T-helper 1 cell treated with Interleukin-12 subunit alpha and Interleukin-12 subunit beta and Interleukin-4 antibody, amounts not matched to agents 30 ng/mL and 1 ng/mL, for 36 hours (primary cell): ENCODE data around the gene FARP1. TPM values are rescaled to one million over a fixed set of nuclear protein-coding genes. Genes with fewer than 3 reads are reported as not detected.

Source experiments
- intact Hi-C: fragments of 100-400 bp; cut with micrococcal nuclease; formaldehyde crosslinking; loops from one replicate; pipeline ENCODE4 v1.15.1; 2024
- total RNA-seq: library from RNA; stranded (reverse); gene quantifications from 2 replicates; pipeline ENCODE4 v1.2.3, GENCODE V29; 2022

The FARP1 gene
- total RNA-seq, 1 donor from 2014 or later: 0.17 TPM

DNA sequence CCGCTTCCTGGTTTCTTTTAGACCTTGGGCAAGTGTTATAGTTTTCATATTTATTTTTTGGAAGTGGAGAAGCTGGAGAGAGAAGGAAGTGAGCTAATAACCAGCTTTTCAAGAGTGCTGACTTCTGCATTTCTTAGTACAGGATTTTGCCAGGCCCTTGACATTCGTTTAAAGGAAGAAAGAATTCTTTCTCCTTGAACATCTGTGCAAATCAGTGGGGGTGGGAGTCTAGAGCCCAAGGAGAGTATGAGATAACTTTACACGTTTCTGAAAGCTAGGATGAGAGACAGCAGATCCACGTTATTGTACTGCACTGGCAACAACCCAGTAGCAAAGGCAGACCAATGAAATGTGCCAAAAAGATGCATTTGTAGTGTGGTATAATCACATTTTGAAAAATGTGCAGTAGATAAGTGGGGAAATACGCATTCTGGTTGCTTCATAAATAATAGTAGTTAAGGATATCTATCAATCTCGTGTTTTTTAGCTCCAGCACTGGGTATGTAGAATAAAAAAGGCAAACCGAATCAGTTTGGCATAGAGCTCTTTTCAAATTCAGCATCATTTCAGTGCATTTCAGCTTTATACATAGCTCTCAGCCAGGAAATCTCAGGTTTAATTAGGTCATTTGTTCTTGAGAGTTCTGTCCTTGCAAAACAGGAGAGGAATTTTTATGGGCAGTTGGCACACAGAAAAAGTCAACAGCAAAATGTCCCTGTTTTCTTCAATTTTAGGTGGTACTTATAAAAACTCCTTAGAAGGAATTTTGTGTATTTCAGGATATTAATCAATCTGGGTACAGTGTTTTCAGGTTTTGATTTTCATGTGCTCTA lies 29.9 kb downstream of the FARP1 start:
- intact Hi-C loops: no loop called here

DNA sequence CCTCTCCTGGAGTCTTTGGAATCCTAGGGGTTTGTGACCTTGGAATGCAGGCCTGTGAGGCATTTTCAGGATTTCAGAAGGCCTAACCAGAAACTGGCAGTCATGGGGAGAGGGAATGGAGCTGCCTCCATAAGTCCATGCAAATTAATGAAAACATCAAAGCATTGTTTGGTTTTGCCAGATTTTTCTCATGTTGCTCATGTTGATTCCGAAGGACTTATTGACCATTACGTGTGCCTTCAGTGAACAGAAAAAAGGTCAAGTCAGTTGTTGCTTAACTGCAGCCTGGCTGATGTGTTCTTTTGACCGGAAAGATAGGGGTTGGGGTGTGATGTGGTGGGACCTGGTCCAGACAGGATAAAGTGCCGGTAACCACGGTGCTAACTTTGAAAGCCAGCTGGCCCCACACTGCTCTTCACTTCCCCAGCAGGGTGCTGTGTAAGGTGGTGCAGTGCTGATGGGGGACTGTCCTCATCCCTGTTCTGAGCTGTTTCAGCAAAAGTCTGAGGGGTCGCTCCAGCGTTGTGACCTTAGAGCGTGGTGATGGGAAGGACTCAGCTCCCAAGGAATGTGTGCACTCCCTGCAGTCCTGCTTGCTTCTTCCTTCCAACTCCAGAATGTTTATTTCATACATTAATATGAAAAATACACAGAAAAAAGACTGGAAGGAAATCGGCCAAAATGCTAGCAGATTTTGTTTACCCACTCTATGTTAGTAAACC lies 30.7 kb downstream of the FARP1 start:
- intact Hi-C loops: no loop called here

DNA sequence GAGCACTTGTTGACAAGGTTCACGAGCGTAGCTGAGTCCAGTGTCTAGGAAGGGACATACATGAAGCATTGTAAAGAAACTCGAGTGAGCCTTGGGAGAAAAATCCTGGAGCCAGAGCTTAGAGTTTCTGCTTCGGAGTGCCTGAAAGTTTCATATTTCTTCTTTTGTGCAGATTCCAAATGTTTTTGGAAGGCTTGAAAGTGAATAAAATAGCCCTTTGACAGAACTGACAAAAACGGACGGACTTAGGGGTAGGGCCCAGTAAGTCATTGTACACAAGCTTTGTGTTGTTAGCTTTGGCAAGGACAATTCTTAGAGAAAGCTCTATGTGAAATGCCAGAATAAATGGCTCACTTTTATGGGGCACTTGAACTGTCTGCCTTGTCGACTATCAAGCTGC lies 31.4 kb downstream of the FARP1 start:
- intact Hi-C loops: no loop called here

DNA sequence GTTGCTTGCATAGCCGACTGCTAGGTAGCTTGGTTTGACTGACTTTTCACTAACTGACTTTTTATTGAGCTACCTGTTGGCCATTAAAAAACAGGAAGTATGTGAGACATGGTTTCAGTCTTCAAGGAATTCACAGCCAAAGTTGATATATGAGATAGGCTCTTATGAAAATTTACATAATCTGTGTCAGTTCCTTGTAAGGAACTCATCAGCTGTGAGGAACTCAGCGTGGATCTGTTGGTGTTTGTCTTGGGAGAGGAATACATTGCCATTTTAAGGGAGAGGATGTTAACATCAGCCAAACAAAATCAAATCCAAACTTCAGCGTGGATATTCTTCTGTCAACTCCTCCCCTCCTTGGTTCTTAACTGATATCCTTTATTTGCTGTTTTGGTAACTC lies 32.1 kb downstream of the FARP1 start:
- intact Hi-C loops: no loop called here

DNA sequence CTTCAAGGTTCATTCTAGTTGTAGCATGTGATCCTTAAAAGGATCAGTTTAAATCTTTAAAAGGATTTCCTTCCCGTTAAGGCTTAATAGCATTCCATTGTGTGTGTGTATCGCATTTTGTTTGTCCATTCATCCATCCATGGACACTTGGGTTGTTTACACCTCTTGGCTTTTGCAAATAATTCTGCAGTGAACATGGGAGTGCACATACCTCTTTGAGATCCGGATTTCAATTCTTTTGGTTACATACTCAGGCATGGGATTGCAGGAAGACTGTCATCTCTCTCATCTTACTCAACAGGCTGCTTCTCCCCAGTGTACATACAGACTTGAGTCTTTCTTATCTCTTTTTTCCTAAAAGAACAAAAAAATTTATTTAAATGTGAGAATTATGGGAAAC lies 32.9 kb downstream of the FARP1 start:
- intact Hi-C loops: no loop called here

DNA sequence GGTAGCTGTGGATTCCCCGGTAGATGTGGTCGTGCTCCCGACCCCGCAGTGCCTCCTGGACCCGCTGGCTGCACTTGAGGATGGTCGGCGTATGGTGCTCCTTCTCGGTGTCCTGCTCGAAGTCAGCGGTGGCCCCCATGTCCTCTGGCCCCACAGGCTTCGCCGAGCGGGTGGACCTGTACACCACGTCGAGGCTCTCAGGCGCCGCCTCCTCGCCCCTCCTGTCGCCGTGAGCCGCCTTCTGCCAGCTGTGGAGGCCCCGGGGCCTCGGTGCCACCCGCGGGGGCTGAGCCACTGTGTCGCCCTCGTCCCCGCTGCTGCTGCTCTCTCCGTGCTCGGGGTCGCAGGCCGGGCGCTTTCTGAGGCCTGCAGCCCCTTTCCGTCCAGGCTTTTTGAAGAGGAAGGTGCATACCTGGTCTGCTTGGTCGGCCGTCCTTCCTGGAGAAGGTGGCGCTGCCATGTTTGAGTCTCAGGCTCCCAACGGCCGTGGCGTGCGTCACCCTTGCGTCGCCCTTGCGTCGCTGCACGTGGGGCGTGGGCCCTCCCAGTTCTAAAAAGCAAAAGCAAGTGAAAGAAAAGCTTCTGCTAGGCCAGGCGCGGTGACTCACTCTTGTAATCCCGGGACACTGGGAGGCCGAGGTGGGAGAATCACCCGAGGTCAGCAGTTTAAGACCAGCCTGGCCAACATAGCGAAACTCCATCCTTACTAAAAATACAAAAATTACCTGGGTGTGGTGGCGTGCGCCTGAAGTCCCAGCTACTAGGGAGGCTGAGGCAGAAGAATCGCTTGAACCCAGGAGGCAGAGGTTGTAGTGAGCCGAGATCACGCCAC lies 34.1 kb downstream of the FARP1 start, which contains the start of gene RNF113B:
TSS of gene RNF113B (minus strand) at position 493 of the 832 bp plus-strand sequence. CDS start at position 460, 33 bp downstream.
- intact Hi-C loops: no loop called here

DNA sequence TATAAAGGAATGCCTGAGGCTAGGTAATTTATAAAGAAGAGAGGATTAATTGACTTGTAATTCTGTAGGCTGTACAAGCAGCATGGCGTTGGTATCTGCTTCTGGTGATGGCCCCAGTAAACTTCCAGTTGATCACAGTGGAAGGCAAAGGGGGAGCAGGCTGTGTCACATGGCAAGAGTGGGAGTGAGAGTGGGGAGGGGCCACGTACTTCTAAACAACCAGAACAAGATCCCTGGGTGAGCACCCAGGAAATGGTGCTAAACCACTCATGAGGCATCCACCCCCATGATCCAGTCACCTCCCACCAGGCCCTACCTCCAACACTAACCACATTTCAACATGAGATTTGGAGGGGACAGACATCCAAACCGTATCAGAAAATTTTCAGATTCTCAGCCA lies 37.2 kb downstream of the FARP1 start:
- intact Hi-C loops: no loop called here

DNA sequence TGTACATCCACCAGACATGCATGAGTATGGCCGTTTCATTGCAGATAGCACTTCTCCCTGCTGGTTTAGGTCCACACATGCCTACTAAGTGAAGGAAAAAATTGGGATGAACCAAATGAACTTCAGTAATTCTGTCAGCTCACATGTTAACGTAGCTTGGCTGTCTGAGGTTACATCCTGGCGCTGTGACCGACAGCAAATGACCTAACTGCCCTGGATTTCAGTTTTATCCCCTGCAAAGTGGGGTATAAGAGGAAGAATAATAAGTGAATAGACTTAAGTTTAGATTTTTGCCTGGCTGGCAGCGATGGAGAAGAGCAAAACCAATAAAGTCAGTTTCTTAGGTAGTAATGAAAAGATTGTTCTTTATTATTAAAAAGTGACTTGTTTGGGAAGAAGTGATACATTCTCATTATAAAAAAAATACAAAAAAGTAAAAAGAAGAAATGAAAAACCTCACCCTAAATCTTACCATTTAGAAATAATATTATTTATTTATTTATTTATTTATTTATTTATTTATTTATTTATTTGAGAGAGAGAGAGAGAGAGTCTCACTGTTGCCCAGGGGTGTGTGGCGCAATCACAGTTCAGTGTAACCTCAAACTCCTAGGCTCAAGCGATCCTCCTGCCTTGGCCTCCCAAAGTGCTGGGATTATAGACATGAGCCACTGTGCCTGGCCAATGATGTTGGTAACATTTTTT lies 38.4 kb downstream of the FARP1 start:
- intact Hi-C loops: no loop called here

DNA sequence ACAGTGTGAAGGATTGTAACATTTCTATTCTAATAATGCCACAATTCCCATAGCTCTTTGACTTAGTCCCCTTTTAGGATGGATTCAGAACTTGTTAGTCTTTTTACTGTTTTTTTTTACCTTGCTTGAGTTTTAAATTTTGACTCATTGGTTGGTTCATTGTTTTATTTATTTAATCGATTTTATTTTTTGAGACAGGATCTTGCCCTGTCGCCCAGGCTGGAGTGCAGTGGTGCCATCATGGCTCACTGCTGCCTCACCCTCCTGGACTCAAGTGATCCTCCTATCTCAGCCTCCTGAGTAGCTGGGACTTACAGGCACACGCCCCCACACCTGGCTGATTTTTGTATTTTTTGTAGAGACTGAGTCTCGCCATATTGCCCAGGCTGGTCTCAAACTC lies 39.3 kb downstream of the FARP1 start:
- intact Hi-C loops: no loop called here

DNA sequence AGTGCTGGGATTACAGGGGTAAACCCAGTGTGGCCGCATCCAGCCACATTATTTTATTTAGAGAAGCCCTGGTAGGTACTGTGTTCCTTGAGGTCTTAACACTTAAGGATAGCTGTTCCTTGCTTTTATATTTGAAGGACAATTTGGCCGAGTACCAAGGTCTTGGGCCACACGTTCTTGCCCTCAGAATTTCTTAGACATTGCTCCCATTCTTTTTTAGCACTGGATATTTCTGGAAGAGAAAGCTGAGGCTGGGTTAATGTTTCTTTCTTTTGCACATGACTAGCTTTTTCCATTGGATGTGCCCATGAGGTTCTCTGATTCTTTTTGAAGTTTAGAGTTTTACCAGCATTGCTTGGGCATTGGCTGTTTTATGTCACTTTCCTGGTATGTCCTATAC lies 39.7 kb downstream of the FARP1 start:
- intact Hi-C loops: no loop called here

DNA sequence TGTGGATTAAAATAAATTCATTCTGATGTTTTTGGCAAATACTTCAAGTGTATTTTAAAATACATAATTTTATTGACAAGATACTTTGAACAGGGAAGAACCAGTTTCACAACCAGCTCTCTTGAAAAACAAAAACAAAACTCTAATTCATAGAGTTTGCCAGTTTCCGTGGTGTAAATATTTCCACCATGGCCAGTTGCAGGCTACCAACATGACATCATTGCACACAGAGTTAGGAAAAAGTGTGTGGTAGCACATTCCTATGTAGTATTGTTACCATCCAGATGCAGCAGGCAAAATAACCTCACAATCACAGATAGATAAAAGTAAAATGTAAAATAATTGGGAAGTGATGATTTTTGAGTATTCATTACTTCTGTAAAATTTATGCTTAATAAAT lies 41.9 kb downstream of the FARP1 start:
- intact Hi-C loops: no loop called here

DNA sequence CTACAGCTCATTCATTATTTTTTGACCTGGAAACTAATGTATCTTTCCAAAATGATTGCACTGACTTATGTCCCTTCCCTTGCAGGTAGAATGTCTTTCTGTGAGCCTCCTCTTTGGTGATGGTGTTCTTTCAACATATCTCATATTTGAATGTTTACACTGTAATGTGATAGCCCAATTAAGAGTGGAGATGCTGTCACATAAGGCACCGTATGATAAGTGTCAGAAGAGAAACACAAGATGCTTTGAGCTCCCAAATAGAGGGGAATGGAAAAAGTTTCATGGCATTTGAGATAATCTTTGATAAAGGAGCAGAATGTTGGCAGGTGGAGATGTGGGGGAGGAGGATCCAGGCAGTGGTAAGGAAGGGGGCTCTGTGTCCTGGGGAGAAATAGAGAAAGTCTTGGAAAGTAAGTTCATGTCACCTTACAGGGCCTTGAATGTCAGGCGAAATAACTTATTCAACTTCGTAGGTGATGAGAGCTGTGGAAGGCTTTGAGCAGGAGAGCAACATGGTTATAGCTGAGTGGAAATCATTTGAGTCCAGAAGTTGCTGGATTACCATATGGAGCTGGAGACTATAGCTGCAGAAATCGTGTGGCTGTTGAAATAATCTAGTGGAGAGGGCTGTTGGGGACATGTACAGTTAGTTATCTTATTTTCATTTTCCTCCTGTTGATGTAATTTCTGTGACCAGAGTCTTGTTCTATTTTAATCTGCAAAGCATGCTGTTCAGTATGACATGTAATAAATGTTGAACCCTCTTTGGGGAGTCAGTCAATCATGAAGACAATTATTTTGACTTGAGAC lies 44.5 kb downstream of the FARP1 start:
- intact Hi-C loops: no loop called here

DNA sequence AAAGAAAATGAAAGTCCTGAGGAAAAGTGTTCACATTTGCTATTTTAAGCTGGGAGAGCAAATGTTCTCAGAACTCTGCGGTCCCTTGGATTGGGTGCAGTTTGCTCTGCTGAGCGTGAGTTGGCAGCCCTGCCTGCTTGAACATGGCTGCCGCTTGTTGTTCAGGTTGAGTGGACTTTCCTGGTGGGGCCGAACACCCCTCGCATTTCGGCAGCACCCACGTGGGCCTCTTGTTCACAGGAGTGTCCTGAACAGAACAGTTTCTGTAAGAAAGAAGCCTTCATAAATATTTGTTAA lies 45.0 kb downstream of the FARP1 start:
- intact Hi-C loops: no loop called here

DNA sequence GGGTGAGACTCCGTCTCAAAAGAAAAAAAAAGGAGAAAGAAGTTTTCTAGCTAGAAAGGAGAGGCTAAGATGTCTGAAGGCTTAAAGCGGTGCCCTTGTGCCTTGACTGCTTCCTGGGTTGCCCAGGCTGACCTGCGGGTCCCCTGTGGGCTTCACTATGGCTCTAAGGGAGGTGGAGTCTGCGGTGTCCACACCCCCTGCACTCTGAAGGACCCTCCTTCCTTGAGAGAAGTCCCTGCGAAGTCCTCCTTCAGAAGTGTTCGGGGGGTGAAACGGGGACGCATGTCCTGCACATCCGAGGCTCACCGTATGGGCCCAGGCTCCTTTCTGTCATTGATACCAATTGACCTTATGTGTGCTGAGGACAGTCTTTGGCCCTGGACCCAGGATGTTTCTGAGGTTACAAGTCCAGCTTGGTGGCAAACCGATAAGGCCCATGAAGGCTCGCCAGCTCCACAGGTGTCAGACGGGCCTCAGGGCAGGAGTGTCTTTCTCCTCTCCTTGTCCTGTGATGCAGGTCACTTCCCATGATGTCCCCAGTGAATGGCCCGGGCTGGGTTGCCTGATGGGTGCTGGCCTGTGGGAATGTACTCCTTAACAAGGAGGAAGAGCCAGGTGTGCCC lies 45.8 kb downstream of the FARP1 start:
- intact Hi-C loops: no loop called here

DNA sequence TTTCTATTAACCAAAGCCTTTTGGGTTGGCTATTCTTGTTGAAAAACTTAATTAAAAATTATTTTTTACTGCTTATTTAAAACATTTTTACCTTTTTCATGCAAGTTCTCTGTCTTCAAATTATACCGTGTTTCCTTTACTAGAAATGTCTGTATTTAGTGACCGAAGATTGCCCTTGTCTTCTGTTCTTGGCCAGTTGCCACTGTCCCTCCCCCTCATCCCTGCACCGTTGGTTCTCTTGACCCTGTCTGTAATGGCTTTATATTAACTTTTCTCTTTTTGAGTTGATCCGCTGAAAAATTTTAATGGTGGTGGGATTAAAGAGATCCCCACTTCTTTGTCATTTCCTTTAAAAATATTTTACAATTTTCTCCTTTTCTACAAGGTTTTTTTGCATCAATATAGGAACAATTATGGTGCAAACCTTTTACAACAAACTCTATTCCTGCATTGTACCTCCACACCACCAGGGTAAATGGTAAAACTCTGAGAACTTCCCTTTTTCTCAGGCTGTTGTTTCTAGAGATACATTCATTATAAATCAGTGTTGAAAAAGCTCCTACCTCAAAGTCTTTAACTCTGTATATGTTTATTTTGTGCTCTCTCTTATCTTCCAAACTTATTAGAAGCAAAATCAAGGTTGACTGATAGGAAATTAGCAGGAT lies 47.1 kb downstream of the FARP1 start:
- intact Hi-C loops: no loop called here

DNA sequence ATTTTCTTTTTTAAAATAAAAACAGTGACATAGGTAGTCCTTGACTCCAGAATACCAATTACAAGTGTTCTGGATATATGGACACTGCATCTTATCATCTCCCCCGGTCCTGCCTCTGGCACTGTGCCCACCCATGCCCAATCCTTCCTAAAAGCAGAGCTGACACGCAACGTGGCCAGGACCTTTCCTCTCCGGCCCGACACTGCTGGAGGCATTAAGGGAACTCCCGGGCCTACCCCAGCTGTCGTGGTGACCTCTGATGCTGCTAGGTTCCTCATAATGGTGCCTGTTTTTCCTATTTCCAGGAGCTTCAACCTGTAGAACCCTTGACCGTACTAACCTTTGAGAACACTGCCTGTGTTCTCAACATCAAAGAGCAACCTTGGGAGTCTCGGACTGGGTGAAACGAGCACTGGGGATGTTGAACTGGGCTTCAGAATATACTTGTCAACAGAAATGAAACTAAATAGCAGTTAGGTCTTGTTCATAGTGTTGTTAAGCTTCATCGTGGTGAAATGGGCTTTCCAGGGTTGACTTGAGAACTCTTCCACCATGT lies 48.1 kb downstream of the FARP1 start:
- intact Hi-C loops: no loop called here

DNA sequence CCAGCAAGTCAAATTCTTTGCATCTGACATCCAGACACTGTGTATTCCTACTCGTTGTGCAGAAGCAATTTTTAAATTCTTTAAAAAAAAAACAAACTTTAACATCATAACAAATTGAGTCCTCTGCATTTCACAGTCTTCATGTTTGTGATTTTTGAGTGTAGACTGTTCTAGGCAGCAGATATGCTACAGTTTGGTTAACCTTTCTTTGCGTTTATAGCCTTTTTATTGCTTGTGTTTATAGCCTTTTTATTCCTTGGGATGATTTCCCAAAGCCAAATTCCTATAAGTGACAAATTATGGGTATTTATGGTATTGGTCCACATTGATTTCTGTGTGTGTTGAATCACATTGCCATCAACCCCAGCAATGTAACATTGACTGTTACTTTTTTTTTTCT lies 49.1 kb downstream of the FARP1 start:
- intact Hi-C loops: no loop called here

DNA sequence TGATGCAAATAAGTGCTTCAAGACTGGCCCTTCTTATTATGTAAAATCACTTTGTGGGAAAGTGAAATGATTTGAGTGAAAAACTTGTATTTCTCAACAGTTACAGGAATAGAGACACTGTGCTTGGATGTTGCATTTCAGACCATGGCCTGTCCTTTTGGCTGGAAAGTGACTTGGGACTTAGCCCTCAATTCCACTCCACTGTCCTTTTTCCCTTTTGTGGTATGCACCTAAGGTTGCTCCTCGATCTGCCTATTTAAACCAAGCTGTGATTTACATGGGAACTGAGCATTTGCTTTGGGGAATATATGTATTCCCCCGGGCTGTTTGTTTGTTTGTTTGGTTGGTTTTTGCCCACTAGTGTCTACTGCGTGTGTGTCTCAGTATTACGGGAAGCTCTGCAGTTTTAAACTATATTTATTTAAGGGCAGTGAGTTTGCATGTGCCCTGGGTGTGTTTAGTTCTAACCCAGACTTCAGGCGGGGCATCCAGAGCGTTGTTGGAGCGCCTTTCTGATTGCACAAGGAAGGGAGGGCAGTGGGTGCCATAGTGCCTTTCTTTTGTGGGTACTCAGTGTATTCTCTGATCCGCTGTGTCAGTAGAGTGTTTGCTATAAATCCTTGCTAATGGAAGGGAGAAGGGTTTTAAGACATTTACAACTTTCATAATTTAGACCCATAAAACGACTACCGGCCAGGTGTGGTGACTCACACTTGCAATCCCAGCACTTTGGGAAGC lies 52.3 kb downstream of the FARP1 start:
- intact Hi-C loops: no loop called here

DNA sequence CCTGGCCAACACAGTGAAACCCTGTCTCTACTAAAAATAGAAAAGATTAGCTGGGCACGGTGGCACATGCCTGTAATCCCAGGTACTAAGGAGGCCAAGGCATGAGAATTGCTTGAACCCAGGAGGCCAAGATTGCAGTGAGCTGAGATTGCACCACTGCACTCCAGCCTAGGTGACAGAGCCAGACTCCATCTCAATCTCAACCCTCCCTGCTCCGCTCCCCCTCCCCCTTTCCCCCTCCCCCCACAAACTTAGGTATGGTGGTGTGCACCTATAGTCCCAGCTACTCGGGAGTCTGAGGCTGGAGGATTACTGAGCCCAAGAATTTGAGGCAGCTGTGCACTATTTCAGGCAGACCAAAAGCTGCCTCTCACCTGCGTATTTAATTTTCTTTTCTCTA lies 55.8 kb downstream of the FARP1 start:
- intact Hi-C loops: no loop called here
